Endothelial cell of umbilical vein (primary cell): ENCODE measurements around the gene ICE2. TPM values are rescaled to one million over a fixed set of nuclear protein-coding genes. Genes with fewer than 3 reads are reported as not detected.

Source experiments
- BruUV-seq: library from RNA; stranded (reverse); fragments of 400-500 nt; replicated peaks from 2 replicates; lab custom pipeline; 2021; lab: Mats Ljungman, UMichigan
- CTCF ChIA-PET: fragments of 300-600, 350-600 bp; sonication (Branson Sonifier 250); formaldehyde crosslinking; loops from one replicate; lab custom pipeline; 2021; ENCODE audit warnings: antibody characterized with exemption, inconsistent platforms; lab: Charles Lee
- POLR2A ChIA-PET: fragments of 300-600, 350-600 bp; sonication (Branson Sonifier 250); formaldehyde crosslinking; loops from one replicate; lab custom pipeline; 2021; ENCODE audit warnings: antibody characterized with exemption, inconsistent platforms; lab: Charles Lee
- DNase-seq: peaks from one replicate; pipeline ENCODE4 v3.0.0-alpha.2; 2011; ENCODE audit warnings: low read depth, low spot score
- FAIRE-seq: peaks from 2 replicates; lab custom pipeline; 2011; peaks lifted over from hg19 to GRCh38; lab: Jason Lieb, UNC
- H2AFZ ChIP-seq: 2 replicates; pipeline ENCODE4 v1.6.0; 2012; ENCODE audit warnings: low read depth, low read length, control low read depth, inconsistent platforms
- H3K27ac ChIP-seq: 2 replicates; pipeline ENCODE4 v1.5.1; 2011; ENCODE audit warnings: low read depth, mild to moderate bottlenecking, control low read depth, low read length, moderate library complexity; ENCODE audit not compliant: insufficient read depth
- H3K27me3 ChIP-seq, 2 experiments: 2 replicates each; pipeline versions ENCODE4 v1.6.0 to v1.6.1; 2011; ENCODE audit warnings: low read length in 2 of 2, mixed read lengths in 1 of 2; ENCODE audit not compliant: control insufficient read depth in 2 of 2, insufficient read depth in 2 of 2
- H3K36me3 ChIP-seq, 2 experiments: 2 replicates in 1 of 2; 3 replicates in 1 of 2; pipeline ENCODE4 v1.5.1; 2011; ENCODE audit warnings: low read length in 2 of 2, mild to moderate bottlenecking in 1 of 2, moderate library complexity in 1 of 2; ENCODE audit not compliant: control insufficient read depth in 2 of 2, insufficient read depth in 2 of 2; ENCODE audit errors: extremely low read depth in 1 of 2
- H3K4me1 ChIP-seq: 3 replicates; pipeline ENCODE4 v1.5.1; 2011; ENCODE audit warnings: mild to moderate bottlenecking, low read length; ENCODE audit not compliant: control insufficient read depth, insufficient read depth; ENCODE audit errors: extremely low read depth
- H3K4me2 ChIP-seq: 2 replicates; pipeline ENCODE4 v1.6.1; 2011; ENCODE audit warnings: low read length, control low read depth, mixed read lengths; ENCODE audit not compliant: insufficient read depth
- H3K4me3 ChIP-seq, 3 experiments: fragments of 200-600 bp in 1 of 3; sonication (generic), shearing (Covaris generic) in 1 of 3; replicated peaks in 1 of 3; 2 replicates each; pipeline ENCODE4 v1.5.1; 2011 to 2016; ENCODE audit warnings: control low read depth in 3 of 3, low read length in 3 of 3, mild to moderate bottlenecking in 2 of 3, inconsistent platforms in 1 of 3, low read depth in 1 of 3, moderate library complexity in 1 of 3; ENCODE audit not compliant: insufficient read depth in 1 of 3
- H3K79me2 ChIP-seq: 2 replicates; pipeline ENCODE4 v1.6.0; 2012; ENCODE audit warnings: low read length, inconsistent platforms; ENCODE audit not compliant: control insufficient read depth, insufficient read depth
- H3K9ac ChIP-seq: replicated peaks from 2 replicates; pipeline ENCODE3; 2011; ENCODE audit warnings: low read length, control low read depth; ENCODE audit not compliant: insufficient read depth; ENCODE audit errors: extremely low read depth
- H3K9me1 ChIP-seq: replicated peaks from 3 replicates; pipeline ENCODE4 v1.6.0; 2011; ENCODE audit warnings: mild to moderate bottlenecking, low read length; ENCODE audit not compliant: control insufficient read depth, insufficient read depth; ENCODE audit errors: extremely low read depth
- H3K9me3 ChIP-seq: replicated peaks from 2 replicates; pipeline ENCODE4 v1.5.1; 2012; ENCODE audit warnings: low read length, inconsistent platforms; ENCODE audit not compliant: control insufficient read depth, insufficient read depth
- H4K20me1 ChIP-seq: replicated peaks from 2 replicates; pipeline ENCODE3; 2011; ENCODE audit warnings: mild to moderate bottlenecking, low read length; ENCODE audit not compliant: control insufficient read depth, insufficient read depth; ENCODE audit errors: extremely low read depth
- EZH2 ChIP-seq: IDR thresholded peaks from 2 replicates; pipeline ENCODE4 v1.6.1; 2012; ENCODE audit warnings: borderline replicate concordance, low read depth, mild to moderate bottlenecking, moderate library complexity, low read length, inconsistent platforms; ENCODE audit not compliant: severe bottlenecking
- FOS ChIP-seq: IDR thresholded peaks from 2 replicates; pipeline ENCODE4 v1.6.1; 2011; ENCODE audit warnings: mild to moderate bottlenecking, low read length, moderate library complexity, borderline replicate concordance; ENCODE audit not compliant: insufficient read depth
- GATA2 ChIP-seq: IDR thresholded peaks from 2 replicates; pipeline ENCODE4 v1.7.0; 2011; ENCODE audit warnings: low read depth, mild to moderate bottlenecking, moderate library complexity, mixed read lengths, low read length; ENCODE audit not compliant: insufficient read length, insufficient read depth
- JUN ChIP-seq: IDR thresholded peaks from 2 replicates; pipeline ENCODE4 v1.6.1; 2011; ENCODE audit warnings: borderline replicate concordance, low read depth; ENCODE audit not compliant: insufficient read length, insufficient read depth
- MYC ChIP-seq: IDR thresholded peaks from one replicate; pipeline ENCODE4 v1.6.1; 2011; ENCODE audit warnings: mild to moderate bottlenecking, low read depth, low read length
- POLR2A ChIP-seq: IDR thresholded peaks from 2 replicates; pipeline ENCODE4 v1.6.1; 2012; ENCODE audit warnings: low read depth, mild to moderate bottlenecking, control low read depth, low read length
- POLR2AphosphoS5 ChIP-seq: IDR thresholded peaks from 2 replicates; pipeline ENCODE4 v1.6.1; 2012; ENCODE audit warnings: low read depth, mild to moderate bottlenecking, control low read depth, low read length, moderate library complexity; ENCODE audit not compliant: insufficient read depth
- dilution Hi-C: fragments of 300-500 bp; cut with MboI; formaldehyde crosslinking; loops from one replicate; pipeline ENCODE4 v1.15.0; 2019; ENCODE audit warnings: low sequenced_read_pairs; ENCODE audit not compliant: extremely low pct_ligation_motif_present
- intact Hi-C: fragments of 100-400 bp; cut with micrococcal nuclease; formaldehyde crosslinking; loops from one replicate; pipeline ENCODE4 v1.10.0; 2022
- polyA plus RNA-seq, 4 experiments: library from polyadenylated mRNA; depleted of rRNA in 3 of 4; stranded (reverse) in 3 of 4; unstranded in 1 of 4; fragments of >200 nt; gene quantifications; 2 replicates each; pipeline versions ENCODE4 v1.2.1 to v1.2.3, GENCODE V29; 2011 to 2012; ENCODE audit warnings: missing spikeins in 1 of 4
- total RNA-seq: library from RNA; stranded (reverse); gene quantifications from 2 replicates; pipeline ENCODE4 v1.2.3, GENCODE V29; 2021
- TF ChIP-seq, protein P1 (sequence below): IDR thresholded peaks from 2 replicates; pipeline ENCODE4 v1.6.1; 2011; ENCODE audit not compliant: insufficient read depth, insufficient read length
- TF ChIP-seq, protein P2 (sequence below), 2 donors: IDR thresholded peaks; 1 replicate in 1 of 2; 2 replicates in 1 of 2; pipeline ENCODE4 v1.5.1; 2011; ENCODE audit warnings: low read length in 2 of 2, mild to moderate bottlenecking in 2 of 2, moderate library complexity in 2 of 2, control low read depth in 1 of 2, inconsistent platforms in 1 of 2, low read depth in 1 of 2; ENCODE audit not compliant: insufficient read depth in 1 of 2; ENCODE audit errors: extremely low read depth in 1 of 2

ICE2 gene
- total and polyA plus RNA-seq, 2 donors (not counting 3 experiments of a cell fraction or from before 2014, with no cell fraction given), result 22.1 to 57.0 TPM

DNA sequence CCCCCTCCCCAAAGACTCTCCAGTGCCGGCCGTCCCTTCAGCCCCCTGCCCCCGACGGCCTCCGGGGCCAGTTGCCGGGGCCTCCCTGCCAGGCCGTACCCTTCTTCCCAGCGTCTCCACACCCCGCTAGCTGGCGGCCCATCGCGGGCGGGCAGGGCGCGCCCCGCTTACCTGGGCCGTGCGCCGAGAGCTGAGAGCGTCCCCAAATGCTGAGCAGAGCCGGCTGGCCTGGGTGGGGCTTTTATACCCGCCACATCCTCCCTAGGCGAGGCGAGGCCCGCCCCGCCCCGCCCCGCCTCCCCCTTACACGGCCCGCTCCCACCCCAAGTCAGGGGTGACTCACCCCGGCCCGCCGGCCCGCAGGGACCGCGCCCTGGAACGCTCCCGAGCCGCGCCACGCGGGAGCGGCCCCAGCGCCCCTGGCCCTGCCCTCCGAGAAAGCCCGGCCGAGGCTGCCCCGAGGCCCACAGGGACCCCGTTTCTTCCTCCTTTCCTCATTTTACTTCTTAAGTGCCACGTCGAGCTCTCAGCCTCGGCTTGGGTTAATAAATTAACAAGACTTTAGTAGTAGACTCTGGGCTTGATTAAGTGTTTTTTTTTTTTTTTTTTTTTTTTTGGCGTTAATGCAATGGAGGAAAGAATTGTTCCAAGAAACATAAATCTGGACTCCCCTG is 81.0 kb downstream of the ICE2 start, which contains the start of gene ANXA2:
TSS of gene ANXA2 (minus strand) at position 215 of the 674 bp plus-strand sequence. CDS start 11,911 bp downstream, outside the sequence.
- Histone ChIP-seq H3K27me3 (no peaks in the 10 kb centered on the region), H3K9ac (peak within 1 kb of the TSS; percentile 100), H3K4me1 (peaks cover 61% of the 10 kb centered on the region), H4K20me1 (no peaks in the 10 kb centered on the region), H3K9me1 (no peaks in the 10 kb centered on the region), H2AFZ (peak within 1 kb of the TSS; percentile 26), H3K4me2 (peak within 1 kb of the TSS; percentile 96), H3K27ac (peak within 1 kb of the TSS; percentile 97), H3K79me2 (peaks cover 49% of the 10 kb centered on the region), H3K4me3 (peak within 1 kb of the TSS; percentile 82 to 99 (median 96)), H3K36me3 (peaks cover 5 to 6% of the 10 kb centered on the region in 2 experiments), H3K9me3 (no peaks in the 10 kb centered on the region)
- BruUV-seq, result no TSS peak
- peak; percentile 80 for DNase-seq
- POLR2A ChIA-PET, result interaction anchor here (0.6 to 1.8 kb wide), 9 partner anchors 10 to 67 kb away, joined by 3 to 5 read pairs (median 4); no protein-coding TSS in a partner anchor
- dilution Hi-C loops (no loop called here), intact Hi-C loops (loop anchor here (1.0 to 5.0 kb wide), 5 partner anchors 24 to 711 kb away; partner anchors contain the start of genes BNIP2 and ICE2)
- TF ChIP-seq GATA2 (no peak), POLR2A (peak; percentile 96), FOS (peak; percentile 60), JUN (no peak), EZH2 (no peak), MYC (no peak), POLR2AphosphoS5 (peak; percentile 98)
- TF ChIP-seq, protein P1, sequence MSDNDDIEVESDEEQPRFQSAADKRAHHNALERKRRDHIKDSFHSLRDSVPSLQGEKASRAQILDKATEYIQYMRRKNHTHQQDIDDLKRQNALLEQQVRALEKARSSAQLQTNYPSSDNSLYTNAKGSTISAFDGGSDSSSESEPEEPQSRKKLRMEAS, result no peak
- TF ChIP-seq, protein P2, sequence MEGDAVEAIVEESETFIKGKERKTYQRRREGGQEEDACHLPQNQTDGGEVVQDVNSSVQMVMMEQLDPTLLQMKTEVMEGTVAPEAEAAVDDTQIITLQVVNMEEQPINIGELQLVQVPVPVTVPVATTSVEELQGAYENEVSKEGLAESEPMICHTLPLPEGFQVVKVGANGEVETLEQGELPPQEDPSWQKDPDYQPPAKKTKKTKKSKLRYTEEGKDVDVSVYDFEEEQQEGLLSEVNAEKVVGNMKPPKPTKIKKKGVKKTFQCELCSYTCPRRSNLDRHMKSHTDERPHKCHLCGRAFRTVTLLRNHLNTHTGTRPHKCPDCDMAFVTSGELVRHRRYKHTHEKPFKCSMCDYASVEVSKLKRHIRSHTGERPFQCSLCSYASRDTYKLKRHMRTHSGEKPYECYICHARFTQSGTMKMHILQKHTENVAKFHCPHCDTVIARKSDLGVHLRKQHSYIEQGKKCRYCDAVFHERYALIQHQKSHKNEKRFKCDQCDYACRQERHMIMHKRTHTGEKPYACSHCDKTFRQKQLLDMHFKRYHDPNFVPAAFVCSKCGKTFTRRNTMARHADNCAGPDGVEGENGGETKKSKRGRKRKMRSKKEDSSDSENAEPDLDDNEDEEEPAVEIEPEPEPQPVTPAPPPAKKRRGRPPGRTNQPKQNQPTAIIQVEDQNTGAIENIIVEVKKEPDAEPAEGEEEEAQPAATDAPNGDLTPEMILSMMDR (IDR thresholded peaks at IDR 0.05; ENCODE audit: extremely low read depth in 1 of 2, insufficient read depth in 1 of 2, low read depth in 1 of 2, low read length in 2 of 2), result no peak
- CTCF ChIA-PET, result interaction anchor here (0.7 to 6.3 kb wide), 5 partner anchors 9 to 60 kb away, joined by 3 to 40 read pairs (median 4); no protein-coding TSS in a partner anchor
- peak; percentile 48 for FAIRE-seq
